GM23248 (cell line): ENCODE data around the gene ALDH1L1. TPM values are rescaled to one million over a fixed set of nuclear protein-coding genes. Genes with fewer than 3 reads are reported as not detected.

Experiments
- DNase-seq: peaks from one replicate; pipeline ENCODE4 v3.0.0-alpha.2; 2015
- H2AFZ ChIP-seq: fragments of 200-600 bp; sonication (generic); 2 replicates; pipeline ENCODE4 v1.6.1; 2016; ENCODE audit warnings: antibody characterized with exemption
- H3F3A ChIP-seq: fragments of 200-600 bp; sonication (generic); 2 replicates; pipeline ENCODE4 v1.6.1; 2016; ENCODE audit warnings: mild to moderate bottlenecking, antibody characterized with exemption, mixed run types; ENCODE audit not compliant: insufficient read depth
- H3K27ac ChIP-seq: fragments of 200-600 bp; sonication (generic); 2 replicates; pipeline ENCODE4 v1.5.1; 2016; ENCODE audit warnings: mild to moderate bottlenecking
- H3K27me3 ChIP-seq: fragments of 200-600 bp; sonication (generic); replicated peaks from 2 replicates; pipeline ENCODE4 v1.6.1; 2016; ENCODE audit warnings: mild to moderate bottlenecking; ENCODE audit not compliant: insufficient read depth
- H3K36me3 ChIP-seq: fragments of 200-600 bp; sonication (generic); 2 replicates; pipeline ENCODE4 v1.6.1; 2016; ENCODE audit warnings: low read depth, mild to moderate bottlenecking
- H3K4me1 ChIP-seq: fragments of 200-600 bp; sonication (generic); 2 replicates; pipeline ENCODE4 v1.6.1; 2016; ENCODE audit warnings: mild to moderate bottlenecking; ENCODE audit not compliant: insufficient read depth
- H3K4me2 ChIP-seq: fragments of 200-600 bp; sonication (generic); one replicate; pipeline ENCODE4 v1.6.1; 2016; ENCODE audit warnings: mild to moderate bottlenecking; ENCODE audit not compliant: unreplicated experiment
- H3K4me3 ChIP-seq: fragments of 200-600 bp; sonication (generic); 2 replicates; pipeline ENCODE4 v1.5.1; 2016; ENCODE audit warnings: mild to moderate bottlenecking
- H3K79me2 ChIP-seq: fragments of 200-600 bp; sonication (generic); 2 replicates; pipeline ENCODE4 v1.6.1; 2016; ENCODE audit warnings: mild to moderate bottlenecking; ENCODE audit not compliant: insufficient read depth
- H3K9ac ChIP-seq: fragments of 200-600 bp; sonication (generic); 2 replicates; pipeline ENCODE4 v1.6.1; 2016; ENCODE audit warnings: mild to moderate bottlenecking
- H3K9me2 ChIP-seq: fragments of 200-600 bp; sonication (generic); 2 replicates; pipeline ENCODE4 v1.6.1; 2016; ENCODE audit warnings: mixed run types, mild to moderate bottlenecking, moderate library complexity; ENCODE audit not compliant: insufficient read depth
- H3K9me3 ChIP-seq: fragments of 200-600 bp; sonication (generic); one replicate; pipeline ENCODE4 v1.6.1; 2017; ENCODE audit warnings: low read depth
- H4K20me1 ChIP-seq: fragments of 200-600 bp; sonication (generic); 2 replicates; pipeline ENCODE4 v1.6.0; 2016; ENCODE audit not compliant: insufficient read depth
- EZH2 ChIP-seq: fragments of 200-600 bp; sonication (generic); IDR thresholded peaks from 2 replicates; pipeline ENCODE4 v1.6.1; 2018; ENCODE audit warnings: antibody characterized with exemption, mild to moderate bottlenecking; ENCODE audit not compliant: insufficient read depth, poor library complexity, severe bottlenecking
- EZH2phosphoT487 ChIP-seq: fragments of 200-600 bp; sonication (generic); IDR thresholded peaks from 2 replicates; pipeline ENCODE4 v1.6.1; 2018; ENCODE audit warnings: antibody characterized with exemption, moderate library complexity, mild to moderate bottlenecking, low read depth; ENCODE audit not compliant: insufficient read depth
- WGBS, 2 experiments: methylation state at CpG; one replicate each; pipeline ENCODE4 v1.1.6; 2015 to 2017; ENCODE audit warnings: low lambda C conversion rate in 2 of 2, low coverage in 1 of 2; ENCODE audit errors: missing lambda C conversion rate in 2 of 2; 5-methylcytosine and 5-hydroxymethylcytosine counted together
- in situ Hi-C: fragments of 300-500 bp; cut with MboI; formaldehyde crosslinking; loops from 2 replicates; pipeline ENCODE4 v1.15.0; 2020
- polyA plus RNA-seq: library from polyadenylated mRNA; unstranded; fragments of >200 nt; fragmentation: Nextera tagmentation; extraction: Ambion mirVana; gene quantifications from 2 replicates; pipeline ENCODE4 v1.2.1, GENCODE V29; 2016
- total RNA-seq: library from RNA; depleted of rRNA; stranded (reverse); fragments of >200 nt; shearing (Covaris generic); gene quantifications from 2 replicates; pipeline ENCODE4 v1.2.3, GENCODE V29; 2014

ALDH1L1 gene
- total and polyA plus RNA-seq, 2 experiments from 2014 or later: not detected

DNA sequence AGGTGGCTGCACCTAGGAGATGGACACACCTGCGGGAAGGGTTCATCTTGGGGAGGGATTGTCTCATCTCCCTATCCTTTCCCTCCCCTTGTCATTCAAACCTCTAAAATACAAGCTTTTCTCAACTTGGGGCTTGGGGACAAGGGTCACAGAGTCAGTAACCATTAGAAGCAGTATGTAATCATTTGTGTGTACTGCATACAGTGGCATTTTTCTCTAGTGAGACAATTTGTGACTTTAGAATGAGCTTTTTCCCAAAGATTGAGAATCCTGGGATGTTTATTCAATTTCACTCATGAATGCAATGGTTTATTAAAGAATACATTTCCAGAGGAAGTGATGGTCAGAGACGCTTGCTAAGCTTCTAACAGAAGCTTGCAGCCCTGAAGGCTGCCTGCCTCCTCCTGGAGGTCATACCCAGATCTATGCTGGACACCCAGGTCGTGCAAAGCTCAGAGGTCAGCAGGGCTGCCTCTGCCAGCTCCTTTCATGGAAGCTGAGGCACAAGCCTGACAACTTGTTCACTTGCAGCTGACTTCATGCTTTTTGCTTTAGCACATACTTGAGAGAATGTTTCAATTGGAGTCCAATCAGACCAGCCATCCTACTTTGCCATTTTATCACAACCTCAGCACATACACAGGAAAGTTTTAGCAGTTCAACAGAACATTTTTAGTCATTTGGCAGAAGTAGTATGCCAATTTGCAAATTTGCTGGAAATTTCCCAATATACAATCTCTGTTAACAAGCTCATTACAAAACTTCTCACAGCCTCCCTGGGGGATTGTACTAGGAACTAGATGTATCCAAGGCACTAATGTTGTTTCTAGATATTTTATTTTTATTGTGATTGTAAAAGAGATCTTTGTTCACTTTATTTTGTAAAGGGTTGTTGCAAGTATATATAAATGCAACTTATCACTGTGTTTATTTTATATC is 25.6 kb upstream of the ALDH1L1 start:
- Histone ChIP-seq H3K79me2 (no peaks in the 10 kb centered on the region), H3K4me3 (no peak overlapping the region), H2AFZ (no peak overlapping the region), H4K20me1 (no peaks in the 10 kb centered on the region), H3K9ac (no peak overlapping the region), H3K27me3 (no peaks in the 10 kb centered on the region; the same call in 1 of the 2 replicates), H3K27ac (no peak overlapping the region), H3K9me2 (no peaks in the 10 kb centered on the region), H3K36me3 (no peaks in the 10 kb centered on the region), H3F3A (no peaks in the 10 kb centered on the region), H3K4me1 (no peaks in the 10 kb centered on the region), H3K4me2 (no peak overlapping the region), H3K9me3 (no peaks in the 10 kb centered on the region)
- TF ChIP-seq EZH2 (no peak), EZH2phosphoT487 (no peak)
- no peak for DNase-seq
- in situ Hi-C loops: no loop called here
- WGBS, 2 experiments: 57 to 64% methylated on average over 3 of the region's 3 CpGs

DNA sequence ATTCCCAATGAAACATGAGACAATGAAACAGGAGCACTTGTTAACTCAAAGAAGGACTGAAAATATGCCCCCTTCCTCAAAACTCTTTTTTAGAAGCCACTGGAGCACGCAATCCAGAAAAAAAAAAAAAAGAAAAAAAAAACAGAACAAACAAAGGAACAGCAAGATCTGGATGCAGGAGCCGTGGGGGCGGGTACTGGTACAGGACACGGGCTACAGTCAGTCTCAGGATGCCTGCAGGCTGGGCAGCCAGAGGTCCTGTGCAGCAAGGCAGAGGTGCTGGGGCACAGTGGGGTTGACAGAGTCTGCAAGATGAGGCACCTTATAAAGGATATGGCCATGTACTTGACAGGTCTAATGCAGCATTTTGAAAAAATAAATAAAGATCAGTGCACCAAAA is 22.3 kb upstream of the ALDH1L1 start:
- H3K36me3 ChIP-seq: no peaks in the 10 kb centered on the region
- H3K9me3 ChIP-seq: no peaks in the 10 kb centered on the region
- no peaks in the 10 kb centered on the region for H3K4me1 ChIP-seq
- no peaks in the 10 kb centered on the region for H4K20me1 ChIP-seq
- H3F3A ChIP-seq: no peaks in the 10 kb centered on the region
- no peak overlapping the region for H2AFZ ChIP-seq
- H3K79me2 ChIP-seq: no peaks in the 10 kb centered on the region
- H3K9ac ChIP-seq: no peak overlapping the region
- WGBS, 2 experiments: 47 to 50% methylated on average over 4 of the region's 4 CpGs
- H3K27ac ChIP-seq: no peak overlapping the region
- H3K27me3 ChIP-seq: no peaks in the 10 kb centered on the region; the same call in 1 of the 2 replicates
- no peak overlapping the region for H3K4me3 ChIP-seq
- no peaks in the 10 kb centered on the region for H3K9me2 ChIP-seq
- DNase-seq: no peak
- no peak for TF ChIP-seq EZH2phosphoT487
- TF ChIP-seq EZH2: no peak
- H3K4me2 ChIP-seq: no peak overlapping the region
- in situ Hi-C loops: no loop called here

DNA sequence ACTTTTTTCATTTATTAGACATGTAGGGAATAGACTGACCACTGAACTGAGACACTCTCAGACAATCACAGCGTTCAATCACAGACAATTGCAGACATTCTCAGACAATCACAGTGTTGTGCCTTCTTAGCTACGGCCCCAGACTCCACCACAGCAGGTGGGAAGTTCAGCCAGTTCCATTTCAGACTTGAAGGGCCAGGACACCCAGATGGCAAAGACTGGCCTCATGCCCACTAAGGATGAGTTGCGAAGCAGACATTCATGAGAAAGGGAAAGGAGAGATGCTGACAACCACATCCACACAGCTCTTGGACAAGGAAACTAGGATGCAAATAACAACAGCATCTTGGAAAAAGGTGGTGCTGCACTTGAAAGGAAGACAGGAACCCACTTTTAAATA is 21.9 kb upstream of the ALDH1L1 start:
- in situ Hi-C loops: no loop called here
- TF ChIP-seq EZH2 (no peak), EZH2phosphoT487 (no peak)

DNA sequence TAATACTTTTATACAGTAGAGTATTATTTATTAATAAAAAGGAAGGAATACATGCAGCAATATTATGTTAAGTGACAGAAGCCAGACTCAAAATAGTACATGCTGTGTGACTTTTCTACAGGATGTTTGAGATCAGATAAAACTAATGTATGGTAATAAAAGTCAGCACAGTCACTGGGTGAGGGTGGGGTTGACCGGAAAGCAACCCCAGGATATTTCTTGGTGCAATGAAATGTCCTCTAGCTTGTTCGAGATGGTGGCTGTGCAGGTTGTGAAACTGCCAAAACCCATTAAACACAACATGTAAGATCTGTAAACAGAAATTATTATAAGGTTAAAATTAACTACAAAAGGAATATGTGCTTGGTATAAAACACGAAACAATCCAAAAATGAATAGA is 20.8 kb upstream of the ALDH1L1 start:
- WGBS, 2 experiments: 54 to 59% methylated on average over 3 of the region's 3 CpGs
- Histone ChIP-seq H3K79me2 (no peaks in the 10 kb centered on the region), H4K20me1 (no peaks in the 10 kb centered on the region), H3K27me3 (no peaks in the 10 kb centered on the region; the same call in 1 of the 2 replicates), H3K4me2 (no peak overlapping the region), H3K9me2 (no peaks in the 10 kb centered on the region), H3K36me3 (no peaks in the 10 kb centered on the region), H2AFZ (no peak overlapping the region), H3F3A (no peaks in the 10 kb centered on the region), H3K4me1 (no peaks in the 10 kb centered on the region), H3K27ac (no peak overlapping the region), H3K9me3 (no peaks in the 10 kb centered on the region), H3K9ac (no peak overlapping the region), H3K4me3 (no peak overlapping the region)
- no peak for DNase-seq
- TF ChIP-seq EZH2 (no peak), EZH2phosphoT487 (no peak)
- in situ Hi-C loops: no loop called here

More for the DNA sequence above, 21.9 kb upstream of the ALDH1L1 start:
- Histone ChIP-seq H3K79me2 (no peaks in the 10 kb centered on the region), H3F3A (no peaks in the 10 kb centered on the region), H3K9me2 (no peaks in the 10 kb centered on the region), H3K9me3 (no peaks in the 10 kb centered on the region), H3K4me2 (no peak overlapping the region), H3K9ac (no peak overlapping the region), H4K20me1 (no peaks in the 10 kb centered on the region), H3K4me1 (no peaks in the 10 kb centered on the region), H3K27ac (no peak overlapping the region), H2AFZ (no peak overlapping the region), H3K4me3 (no peak overlapping the region), H3K36me3 (no peaks in the 10 kb centered on the region), H3K27me3 (no peaks in the 10 kb centered on the region; the same call in 1 of the 2 replicates)
- DNase-seq: no peak
- 41 to 47% methylated on average over 3 of the region's 3 CpGs for WGBS, 2 experiments
